H1 (cell line): ENCODE measurements around the gene RASD1. TPM values are rescaled to one million over a fixed set of nuclear protein-coding genes. Genes with fewer than 3 reads are reported as not detected.

ENCODE experiments used
- KDM4A ChIP-seq: IDR thresholded peaks from one replicate; pipeline ENCODE4 v1.7.1; 2012; ENCODE audit warnings: low read depth, mild to moderate bottlenecking, moderate library complexity, low read length, inconsistent platforms; ENCODE audit not compliant: severe bottlenecking
- MAFK ChIP-seq: IDR thresholded peaks from 2 replicates; pipeline ENCODE4 v1.6.1; 2012; ENCODE audit warnings: low read depth, mild to moderate bottlenecking, improper control_type of control experiment, low read length
- POLR2A ChIP-seq, 2 experiments: IDR thresholded peaks; 1 replicate in 1 of 2; 2 replicates in 1 of 2; pipeline ENCODE4 v1.6.1; 2011; ENCODE audit warnings: low read depth in 2 of 2, low read length in 2 of 2, mild to moderate bottlenecking in 2 of 2; ENCODE audit errors: control extremely low read depth in 1 of 2
- RAD21 ChIP-seq, 2 experiments: IDR thresholded peaks in 1 of 2; conservative IDR thresholded peaks in 1 of 2; 2 replicates each; pipeline ENCODE4 v1.6.1; 2011; ENCODE audit warnings: low read depth in 2 of 2, low read length in 2 of 2, improper control_type of control experiment in 1 of 2, inconsistent platforms in 1 of 2, mild to moderate bottlenecking in 1 of 2, moderate library complexity in 1 of 2
- TCF12 ChIP-seq: IDR thresholded peaks from 2 replicates; pipeline ENCODE4 v1.6.1; 2011; ENCODE audit warnings: low read depth, mild to moderate bottlenecking, low read length
- TEAD4 ChIP-seq: IDR thresholded peaks from 2 replicates; pipeline ENCODE4 v1.6.1; 2012; ENCODE audit warnings: low read depth, low read length, inconsistent platforms, mixed read lengths
- YY1 ChIP-seq: IDR thresholded peaks from 2 replicates; pipeline ENCODE4 v1.6.1; 2011; ENCODE audit warnings: low read depth, mild to moderate bottlenecking, low read length
- polyA plus RNA-seq, 7 experiments: library from polyadenylated mRNA; depleted of rRNA in 3 of 7; stranded (reverse) in 5 of 7; unstranded in 2 of 7; fragments of >200 nt in 5 of 7; fragments of 200-250 nt in 2 of 7; gene quantifications; 1 replicate in 5 of 7; 2 replicates in 1 of 7; 4 replicates in 1 of 7; pipeline versions ENCODE4 v1.2.1 to v1.2.3, GENCODE V29; 2011 to 2013; ENCODE audit warnings: missing spikeins in 2 of 7, mixed read lengths in 2 of 7
- total RNA-seq: library from RNA; stranded (reverse); fragmentation: NEBNext Ultra II Directional; extraction: Animal tissue kit (Norgen Biotek cat#: 25700); gene quantifications from 2 replicates; pipeline ENCODE4 v1.2.1, GENCODE V29; 2021
- TF ChIP-seq, protein P1 (sequence below): fragments of 300-600 bp; sonication (generic); IDR thresholded peaks from 2 replicates; pipeline ENCODE4 v1.7.1; 2012; ENCODE audit warnings: low read length, moderate library complexity, mild to moderate bottlenecking, inconsistent platforms; ENCODE audit not compliant: insufficient replicate concordance
- TF ChIP-seq, protein P2 (sequence below): IDR thresholded peaks from 2 replicates; pipeline ENCODE4 v1.6.1; 2011; ENCODE audit warnings: low read depth, mild to moderate bottlenecking, low read length; ENCODE audit not compliant: insufficient read depth

Gene RASD1
- total and polyA plus RNA-seq, 2 of the 8 experiments (the other 6 are each of a cell fraction or from before 2014, with no cell fraction given), result 2.3 to 2.6 TPM

DNA sequence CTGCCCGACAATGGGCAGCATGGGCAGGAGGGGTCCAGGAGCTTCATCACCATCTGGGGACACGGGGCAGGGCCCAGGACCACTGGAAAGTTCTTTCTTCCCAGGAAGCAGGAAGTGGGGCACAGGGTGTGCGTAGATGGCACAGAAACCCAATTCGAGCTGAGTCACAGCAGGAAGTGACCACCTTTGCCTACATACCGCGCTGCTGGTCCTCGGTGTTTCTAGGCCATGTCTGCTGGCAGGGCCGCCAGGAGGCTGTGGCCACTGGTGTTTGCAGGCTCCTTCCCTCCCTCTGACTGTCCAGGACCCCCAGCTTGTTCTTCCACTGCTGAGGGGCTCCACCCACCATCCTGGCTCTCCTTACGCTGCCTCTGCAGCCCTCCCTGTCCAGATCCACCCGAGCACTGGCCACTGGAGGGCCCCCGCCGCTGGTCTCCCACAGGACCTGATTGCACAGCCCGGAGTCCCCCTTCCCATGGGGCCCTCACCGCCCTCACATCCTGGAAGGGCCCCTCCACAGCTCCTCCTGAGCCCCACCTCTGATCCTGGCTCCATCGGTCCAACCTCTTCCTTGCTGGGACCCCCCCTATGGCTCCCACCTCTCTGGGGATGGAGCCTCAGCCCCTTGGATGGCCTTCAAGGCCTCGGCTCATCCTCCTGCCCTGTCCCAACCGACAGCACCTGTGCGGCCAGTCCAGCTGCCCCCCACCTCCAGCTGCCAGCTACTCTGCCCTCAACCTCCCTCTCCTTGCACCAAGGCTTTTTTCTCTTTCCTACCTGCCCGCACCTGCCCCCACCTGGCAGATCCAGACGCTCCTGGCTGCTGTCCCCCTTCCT is 14.5 kb upstream of the RASD1 start (continued):
- TF ChIP-seq, protein P1, sequence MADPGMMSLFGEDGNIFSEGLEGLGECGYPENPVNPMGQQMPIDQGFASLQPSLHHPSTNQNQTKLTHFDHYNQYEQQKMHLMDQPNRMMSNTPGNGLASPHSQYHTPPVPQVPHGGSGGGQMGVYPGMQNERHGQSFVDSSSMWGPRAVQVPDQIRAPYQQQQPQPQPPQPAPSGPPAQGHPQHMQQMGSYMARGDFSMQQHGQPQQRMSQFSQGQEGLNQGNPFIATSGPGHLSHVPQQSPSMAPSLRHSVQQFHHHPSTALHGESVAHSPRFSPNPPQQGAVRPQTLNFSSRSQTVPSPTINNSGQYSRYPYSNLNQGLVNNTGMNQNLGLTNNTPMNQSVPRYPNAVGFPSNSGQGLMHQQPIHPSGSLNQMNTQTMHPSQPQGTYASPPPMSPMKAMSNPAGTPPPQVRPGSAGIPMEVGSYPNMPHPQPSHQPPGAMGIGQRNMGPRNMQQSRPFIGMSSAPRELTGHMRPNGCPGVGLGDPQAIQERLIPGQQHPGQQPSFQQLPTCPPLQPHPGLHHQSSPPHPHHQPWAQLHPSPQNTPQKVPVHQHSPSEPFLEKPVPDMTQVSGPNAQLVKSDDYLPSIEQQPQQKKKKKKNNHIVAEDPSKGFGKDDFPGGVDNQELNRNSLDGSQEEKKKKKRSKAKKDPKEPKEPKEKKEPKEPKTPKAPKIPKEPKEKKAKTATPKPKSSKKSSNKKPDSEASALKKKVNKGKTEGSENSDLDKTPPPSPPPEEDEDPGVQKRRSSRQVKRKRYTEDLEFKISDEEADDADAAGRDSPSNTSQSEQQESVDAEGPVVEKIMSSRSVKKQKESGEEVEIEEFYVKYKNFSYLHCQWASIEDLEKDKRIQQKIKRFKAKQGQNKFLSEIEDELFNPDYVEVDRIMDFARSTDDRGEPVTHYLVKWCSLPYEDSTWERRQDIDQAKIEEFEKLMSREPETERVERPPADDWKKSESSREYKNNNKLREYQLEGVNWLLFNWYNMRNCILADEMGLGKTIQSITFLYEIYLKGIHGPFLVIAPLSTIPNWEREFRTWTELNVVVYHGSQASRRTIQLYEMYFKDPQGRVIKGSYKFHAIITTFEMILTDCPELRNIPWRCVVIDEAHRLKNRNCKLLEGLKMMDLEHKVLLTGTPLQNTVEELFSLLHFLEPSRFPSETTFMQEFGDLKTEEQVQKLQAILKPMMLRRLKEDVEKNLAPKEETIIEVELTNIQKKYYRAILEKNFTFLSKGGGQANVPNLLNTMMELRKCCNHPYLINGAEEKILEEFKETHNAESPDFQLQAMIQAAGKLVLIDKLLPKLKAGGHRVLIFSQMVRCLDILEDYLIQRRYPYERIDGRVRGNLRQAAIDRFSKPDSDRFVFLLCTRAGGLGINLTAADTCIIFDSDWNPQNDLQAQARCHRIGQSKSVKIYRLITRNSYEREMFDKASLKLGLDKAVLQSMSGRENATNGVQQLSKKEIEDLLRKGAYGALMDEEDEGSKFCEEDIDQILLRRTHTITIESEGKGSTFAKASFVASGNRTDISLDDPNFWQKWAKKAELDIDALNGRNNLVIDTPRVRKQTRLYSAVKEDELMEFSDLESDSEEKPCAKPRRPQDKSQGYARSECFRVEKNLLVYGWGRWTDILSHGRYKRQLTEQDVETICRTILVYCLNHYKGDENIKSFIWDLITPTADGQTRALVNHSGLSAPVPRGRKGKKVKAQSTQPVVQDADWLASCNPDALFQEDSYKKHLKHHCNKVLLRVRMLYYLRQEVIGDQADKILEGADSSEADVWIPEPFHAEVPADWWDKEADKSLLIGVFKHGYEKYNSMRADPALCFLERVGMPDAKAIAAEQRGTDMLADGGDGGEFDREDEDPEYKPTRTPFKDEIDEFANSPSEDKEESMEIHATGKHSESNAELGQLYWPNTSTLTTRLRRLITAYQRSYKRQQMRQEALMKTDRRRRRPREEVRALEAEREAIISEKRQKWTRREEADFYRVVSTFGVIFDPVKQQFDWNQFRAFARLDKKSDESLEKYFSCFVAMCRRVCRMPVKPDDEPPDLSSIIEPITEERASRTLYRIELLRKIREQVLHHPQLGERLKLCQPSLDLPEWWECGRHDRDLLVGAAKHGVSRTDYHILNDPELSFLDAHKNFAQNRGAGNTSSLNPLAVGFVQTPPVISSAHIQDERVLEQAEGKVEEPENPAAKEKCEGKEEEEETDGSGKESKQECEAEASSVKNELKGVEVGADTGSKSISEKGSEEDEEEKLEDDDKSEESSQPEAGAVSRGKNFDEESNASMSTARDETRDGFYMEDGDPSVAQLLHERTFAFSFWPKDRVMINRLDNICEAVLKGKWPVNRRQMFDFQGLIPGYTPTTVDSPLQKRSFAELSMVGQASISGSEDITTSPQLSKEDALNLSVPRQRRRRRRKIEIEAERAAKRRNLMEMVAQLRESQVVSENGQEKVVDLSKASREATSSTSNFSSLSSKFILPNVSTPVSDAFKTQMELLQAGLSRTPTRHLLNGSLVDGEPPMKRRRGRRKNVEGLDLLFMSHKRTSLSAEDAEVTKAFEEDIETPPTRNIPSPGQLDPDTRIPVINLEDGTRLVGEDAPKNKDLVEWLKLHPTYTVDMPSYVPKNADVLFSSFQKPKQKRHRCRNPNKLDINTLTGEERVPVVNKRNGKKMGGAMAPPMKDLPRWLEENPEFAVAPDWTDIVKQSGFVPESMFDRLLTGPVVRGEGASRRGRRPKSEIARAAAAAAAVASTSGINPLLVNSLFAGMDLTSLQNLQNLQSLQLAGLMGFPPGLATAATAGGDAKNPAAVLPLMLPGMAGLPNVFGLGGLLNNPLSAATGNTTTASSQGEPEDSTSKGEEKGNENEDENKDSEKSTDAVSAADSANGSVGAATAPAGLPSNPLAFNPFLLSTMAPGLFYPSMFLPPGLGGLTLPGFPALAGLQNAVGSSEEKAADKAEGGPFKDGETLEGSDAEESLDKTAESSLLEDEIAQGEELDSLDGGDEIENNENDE, result no peak
- no peak for TF ChIP-seq RAD21 (IDR thresholded peaks at IDR 0.05 in 1 of 2, conservative IDR thresholded peaks at IDR 0.05 in 1 of 2; ENCODE audit: low read depth in 2 of 2, low read length in 2 of 2)
- TF ChIP-seq POLR2A (IDR thresholded peaks at IDR 0.05; ENCODE audit: control extremely low read depth in 1 of 2, low read depth in 2 of 2, low read length in 2 of 2), result no peak
- no peak for TF ChIP-seq TCF12
- no peak for TF ChIP-seq MAFK
- TF ChIP-seq YY1, result no peak
- TF ChIP-seq TEAD4, result no peak
- no peak for TF ChIP-seq KDM4A
- TF ChIP-seq, protein P2, sequence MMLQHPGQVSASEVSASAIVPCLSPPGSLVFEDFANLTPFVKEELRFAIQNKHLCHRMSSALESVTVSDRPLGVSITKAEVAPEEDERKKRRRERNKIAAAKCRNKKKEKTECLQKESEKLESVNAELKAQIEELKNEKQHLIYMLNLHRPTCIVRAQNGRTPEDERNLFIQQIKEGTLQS, result no peak
